Measurements from ENCODE around the gene PDZD2. TPM values are rescaled to one million over a fixed set of nuclear protein-coding genes. Genes with fewer than 3 reads are reported as not detected.

Gene PDZD2
- total RNA-seq, 4 donors from 2014 or later = 34.1 to 91.4 (median 51.0) TPM

DNA sequence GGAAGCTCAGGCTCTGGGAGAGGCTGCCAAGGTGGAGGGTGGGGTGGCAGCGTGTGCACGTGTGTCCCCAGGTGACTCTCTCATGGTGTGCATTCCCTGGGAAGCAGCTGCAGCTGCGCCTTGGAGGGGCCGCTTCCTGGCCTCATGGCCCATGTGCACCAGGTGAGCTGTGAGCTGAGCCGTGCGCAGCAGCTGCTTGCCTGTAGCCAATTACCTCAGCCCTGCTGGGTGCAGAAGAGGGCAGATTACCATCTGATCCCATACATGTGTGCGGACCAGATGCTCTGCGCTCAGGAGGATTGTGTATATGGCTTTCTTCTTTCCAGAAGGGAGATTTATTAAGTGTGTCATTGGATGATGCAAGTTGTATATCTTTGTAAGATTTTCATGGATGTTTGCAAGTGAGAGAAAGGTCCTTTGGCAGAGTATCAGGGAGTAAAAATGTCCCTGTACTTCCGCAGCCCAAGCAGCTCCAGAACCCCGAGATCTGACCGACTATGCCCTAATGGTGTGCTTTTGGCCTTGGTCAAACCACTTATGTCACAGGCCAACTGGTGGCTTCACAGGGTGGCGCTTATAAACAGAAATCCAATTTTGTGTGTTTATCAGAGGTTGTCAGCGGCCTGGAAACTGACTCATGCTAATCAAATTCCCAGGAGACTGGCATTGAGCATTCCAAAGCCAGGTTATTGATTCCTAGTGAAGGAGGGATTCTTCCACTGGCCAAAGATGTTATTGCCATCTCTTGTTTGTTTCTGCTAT is 305.9 kb downstream of the PDZD2 start:
- TF ChIP-seq, protein P1, sequence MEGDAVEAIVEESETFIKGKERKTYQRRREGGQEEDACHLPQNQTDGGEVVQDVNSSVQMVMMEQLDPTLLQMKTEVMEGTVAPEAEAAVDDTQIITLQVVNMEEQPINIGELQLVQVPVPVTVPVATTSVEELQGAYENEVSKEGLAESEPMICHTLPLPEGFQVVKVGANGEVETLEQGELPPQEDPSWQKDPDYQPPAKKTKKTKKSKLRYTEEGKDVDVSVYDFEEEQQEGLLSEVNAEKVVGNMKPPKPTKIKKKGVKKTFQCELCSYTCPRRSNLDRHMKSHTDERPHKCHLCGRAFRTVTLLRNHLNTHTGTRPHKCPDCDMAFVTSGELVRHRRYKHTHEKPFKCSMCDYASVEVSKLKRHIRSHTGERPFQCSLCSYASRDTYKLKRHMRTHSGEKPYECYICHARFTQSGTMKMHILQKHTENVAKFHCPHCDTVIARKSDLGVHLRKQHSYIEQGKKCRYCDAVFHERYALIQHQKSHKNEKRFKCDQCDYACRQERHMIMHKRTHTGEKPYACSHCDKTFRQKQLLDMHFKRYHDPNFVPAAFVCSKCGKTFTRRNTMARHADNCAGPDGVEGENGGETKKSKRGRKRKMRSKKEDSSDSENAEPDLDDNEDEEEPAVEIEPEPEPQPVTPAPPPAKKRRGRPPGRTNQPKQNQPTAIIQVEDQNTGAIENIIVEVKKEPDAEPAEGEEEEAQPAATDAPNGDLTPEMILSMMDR (IDR thresholded peaks at IDR 0.05; ENCODE audit: low read depth) = no peak

DNA sequence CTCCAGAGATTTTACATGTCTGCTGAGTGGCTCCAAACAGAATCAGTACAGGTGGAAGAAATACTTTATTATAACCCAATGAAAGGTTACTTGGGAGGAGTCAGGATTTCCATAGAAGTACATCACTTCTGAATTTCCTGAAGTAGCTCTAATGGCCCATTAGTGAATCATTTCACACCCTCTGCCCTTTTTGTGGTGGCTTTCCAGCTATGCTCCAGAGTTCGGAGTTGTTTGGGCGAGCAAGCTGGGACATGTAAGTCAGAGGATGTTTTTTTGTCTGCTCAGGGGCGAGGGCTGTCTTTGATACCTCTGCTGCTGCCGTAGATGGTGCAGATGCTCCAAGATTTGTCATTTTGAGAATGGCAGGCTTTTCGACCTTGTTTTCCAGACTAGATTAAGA is 309.1 kb downstream of the PDZD2 start:
- TF ChIP-seq, protein P1 (IDR thresholded peaks at IDR 0.05; ENCODE audit: low read depth) = no peak

DNA sequence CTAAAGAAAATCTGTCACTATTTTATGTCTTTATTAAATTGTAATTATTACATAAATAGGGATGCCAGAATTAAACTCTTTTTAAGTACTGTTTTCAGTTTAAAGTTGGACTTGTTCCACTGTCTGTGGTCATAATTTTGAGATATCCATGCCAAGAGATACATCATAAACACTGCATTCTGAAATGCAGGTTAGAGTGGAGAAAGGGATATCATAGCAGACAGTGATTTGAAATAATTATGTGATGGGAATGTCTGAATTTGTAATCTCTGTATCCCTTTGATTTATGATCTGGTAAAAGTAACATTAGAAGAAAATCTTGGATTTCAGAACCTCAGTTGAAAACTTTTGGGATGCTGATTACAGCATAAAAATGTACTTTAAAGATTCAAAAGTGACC is 313.1 kb downstream of the PDZD2 start:
- TF ChIP-seq, protein P1 (IDR thresholded peaks at IDR 0.05; ENCODE audit: low read depth) = no peak

DNA sequence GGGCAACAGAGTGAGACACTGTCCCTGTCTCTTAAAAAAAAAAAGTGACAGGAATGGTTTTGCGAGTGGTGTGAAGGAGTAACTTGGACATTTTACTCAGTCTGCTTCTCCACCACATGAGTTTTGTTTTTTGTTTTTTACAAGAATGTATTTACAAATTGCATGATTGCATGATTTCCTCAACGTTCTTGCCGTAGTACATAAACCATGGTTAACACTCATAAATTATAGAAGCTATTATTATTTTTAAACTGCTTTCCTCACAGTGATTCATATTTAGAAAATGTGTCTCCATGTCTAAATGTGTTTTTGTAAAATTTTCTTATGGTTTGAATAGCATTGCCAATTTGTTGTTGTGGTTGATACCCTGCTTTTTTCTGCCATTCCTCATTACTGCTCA is 315.2 kb downstream of the PDZD2 start:
- TF ChIP-seq, protein P1 (IDR thresholded peaks at IDR 0.05; ENCODE audit: low read depth) = no peak

DNA sequence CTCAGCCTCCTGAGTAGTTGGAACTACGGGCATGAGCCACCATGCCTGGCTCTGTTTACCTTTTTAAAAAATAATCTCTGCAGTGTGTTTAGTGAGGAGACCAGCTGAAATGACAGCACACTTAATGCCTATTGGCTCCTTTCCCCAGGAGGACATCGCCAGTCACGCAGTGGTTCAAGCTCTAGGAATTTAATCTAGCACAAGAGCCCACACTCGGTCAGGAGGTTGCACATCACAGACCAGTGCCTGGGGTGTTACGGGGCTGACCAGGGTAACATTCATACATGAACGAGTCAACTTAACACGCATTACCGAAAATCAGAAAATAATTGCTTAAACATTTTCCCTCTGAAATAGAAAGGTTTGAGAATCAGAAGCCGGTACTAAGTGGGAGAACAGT is 318.2 kb downstream of the PDZD2 start:
- TF ChIP-seq, protein P1 (IDR thresholded peaks at IDR 0.05; ENCODE audit: low read depth) = no peak

DNA sequence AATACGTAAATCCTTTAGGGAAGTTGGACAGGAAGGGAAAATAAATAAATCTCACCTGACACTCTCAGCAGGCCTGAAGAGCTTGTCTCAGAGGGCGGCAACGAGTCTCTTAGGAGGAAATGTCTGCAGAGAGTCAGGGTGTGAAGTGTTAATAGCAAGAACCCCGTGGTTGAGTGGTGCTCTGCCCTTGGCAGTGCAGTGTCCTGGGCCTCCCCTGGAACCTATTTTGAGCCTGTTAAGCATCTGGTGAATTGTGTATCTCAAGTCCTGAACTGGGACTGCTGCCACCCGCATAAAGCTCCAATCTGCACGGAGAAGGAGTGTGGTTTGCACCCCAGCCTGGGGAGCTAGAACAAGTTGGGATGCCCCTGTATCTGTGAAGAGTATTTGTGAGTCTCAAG is 323.4 kb downstream of the PDZD2 start:
- TF ChIP-seq, protein P1 (IDR thresholded peaks at IDR 0.05; ENCODE audit: low read depth) = no peak

DNA sequence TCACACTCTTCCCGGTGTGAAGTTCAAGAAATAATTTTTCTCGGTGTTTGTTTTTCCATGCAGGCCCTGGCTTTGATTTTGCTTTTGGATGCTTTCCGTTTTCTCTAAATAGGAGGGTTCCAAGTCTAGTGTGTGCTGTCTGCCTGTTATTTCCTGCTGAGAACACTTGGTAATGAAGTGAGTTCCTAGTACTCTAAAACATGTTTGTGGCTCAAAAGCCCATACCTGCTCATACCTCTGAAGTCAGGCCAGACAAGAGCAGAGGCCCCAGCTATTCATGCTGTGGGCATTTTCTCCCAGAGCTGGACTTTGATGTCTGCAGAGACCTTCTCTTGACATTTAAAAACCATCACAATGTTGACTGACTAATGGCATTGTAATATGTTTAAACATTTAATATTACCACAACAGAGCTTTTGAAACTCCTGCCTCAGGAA is 324.0 kb downstream of the PDZD2 start:
- TF ChIP-seq, protein P1 (IDR thresholded peaks at IDR 0.05; ENCODE audit: low read depth) = no peak

Measured in subcutaneous adipose tissue (tissue), 4 donors.